Amniotic epithelial cell (primary cell): ENCODE measurements around the gene CCL25.
"Not testable (repeated sequence)": the region's sequence is repeated elsewhere in the genome, so short reads cannot be mapped to it uniquely, and the experiment has no call there.

Experiments
- DNase-seq: peaks from one replicate; pipeline ENCODE4 v3.0.0-alpha.2; 2010; ENCODE audit warnings: low read depth

Gene CCL25

GRCh38 chr19:8052464-8052859 lies at the start of gene CCL25:
Gene CCL25 (plus strand): TSS chr19:8052760. CDS start chr19:8053050, 290 bp downstream.
- DNase-seq: no peak

GRCh38 chr19:8004001-8004400 lies 48.6 kb upstream of the CCL25 start:
- DNase-seq: no peak

GRCh38 chr19:8004723-8005513 lies 47.6 kb upstream of the CCL25 start:
- peak; percentile 62 for DNase-seq

- peak; percentile 81 for DNase-seq
Measured at GRCh38 chr19:8005534-8006256, 46.9 kb upstream of the CCL25 start, which contains the start of gene ELAVL1. Gene ELAVL1 (minus strand): TSS chr19:8005641. CDS start chr19:7991815, 13,826 bp downstream.

- no peak for DNase-seq
Measured at GRCh38 chr19:8017808-8018207, 34.8 kb upstream of the CCL25 start.

- no peak for DNase-seq
Measured at GRCh38 chr19:8020681-8021080, 31.9 kb upstream of the CCL25 start.

- no peak for DNase-seq
Measured at GRCh38 chr19:8021374-8021773, 31.2 kb upstream of the CCL25 start.

GRCh38 chr19:8022275-8022674 lies 30.3 kb upstream of the CCL25 start:
- no peak for DNase-seq

- no peak for DNase-seq
Measured at GRCh38 chr19:8023371-8023770, 29.2 kb upstream of the CCL25 start.

GRCh38 chr19:8024256-8024655 lies 28.3 kb upstream of the CCL25 start:
- not testable (repeated sequence) for DNase-seq

GRCh38 chr19:8025316-8025715 lies 27.2 kb upstream of the CCL25 start:
- no peak for DNase-seq

GRCh38 chr19:8028951-8029491 lies 23.5 kb upstream of the CCL25 start:
- DNase-seq: peak; percentile 15

GRCh38 chr19:8030960-8031359 lies 21.6 kb upstream of the CCL25 start:
- no peak for DNase-seq

GRCh38 chr19:8033287-8034177 lies 19.0 kb upstream of the CCL25 start:
- peak; percentile 11 for DNase-seq

GRCh38 chr19:8034178-8034525 lies 18.4 kb upstream of the CCL25 start:
- DNase-seq: no peak

- DNase-seq: no peak
Measured at GRCh38 chr19:8036434-8037099, 16.0 kb upstream of the CCL25 start.

- DNase-seq: no peak
Measured at GRCh38 chr19:8038815-8039214, 13.7 kb upstream of the CCL25 start.

GRCh38 chr19:8039231-8039630 lies 13.3 kb upstream of the CCL25 start:
- DNase-seq: no peak

- no peak for DNase-seq
Measured at GRCh38 chr19:8041531-8041931, 11.0 kb upstream of the CCL25 start.

- no peak for DNase-seq
Measured at GRCh38 chr19:8042900-8043299, 9.7 kb upstream of the CCL25 start.

- DNase-seq: no peak
Measured at GRCh38 chr19:8044018-8044417, 8.5 kb upstream of the CCL25 start.
